A549 treated with CORT108297 at 1 μM for 4 hours (cell line): ENCODE measurements around the gene FAM200A. TPM values are rescaled to one million over a fixed set of nuclear protein-coding genes. Genes with fewer than 3 reads are reported as not detected.

Experiments
- total RNA-seq: library from RNA; stranded (reverse); fragments of 200-300 nt; extraction: Qiagen RNA extraction; gene quantifications from 5 replicates; pipeline ENCODE4 v1.2.3, GENCODE V29; 2022

Gene FAM200A
- total RNA-seq, result 5.8 to 6.6 TPM (median 6.3 TPM) in 5 replicates

GRCh38 chr7:99551767-99552463 lies at the start of gene FAM200A:
Gene FAM200A, minus strand, starts transcription at chr7:99552114. Its CDS starts 3,707 bp downstream, at chr7:99548407.

GRCh38 chr7:99597762-99598501 lies 46.0 kb upstream of the FAM200A start, which contains the start of gene TMEM225B:
Gene TMEM225B, plus strand, starts transcription at chr7:99598267. Its CDS starts 6,122 bp downstream, at chr7:99604389.

GRCh38 chr7:99558306-99559174 lies 6.6 kb upstream of the FAM200A start, which contains the start of gene ZNF655:
Gene ZNF655, plus strand, starts transcription at chr7:99558642. Its CDS starts 1,918 bp downstream, at chr7:99560560.

GRCh38 chr7:99504603-99505323 lies 47.2 kb downstream of the FAM200A start, which contains the start of gene ZKSCAN5:
Gene ZKSCAN5, plus strand, starts transcription at chr7:99504662. Its CDS starts 1,383 bp downstream, at chr7:99506045.

GRCh38 chr7:99499721-99500636 lies 51.9 kb downstream of the FAM200A start, which contains the start of gene ZNF394:
Gene ZNF394, minus strand, starts transcription at chr7:99500281. Its CDS starts 188 bp downstream, at chr7:99500093.

Other genes starting within 250 kb of the FAM200A start
- gene ARPC1A, start 226.2 kb downstream of the FAM200A start, total RNA-seq, result 125 to 147 TPM (median 132 TPM) in 5 replicates
- 287 to 301 TPM (median 297 TPM) in 5 replicates for gene ARPC1B, start 177.4 kb downstream of the FAM200A start, total RNA-seq
- gene PDAP1, start 143.5 kb downstream of the FAM200A start, total RNA-seq, result 167 to 202 TPM (median 181 TPM) in 5 replicates
- gene BUD31, start 143.1 kb downstream of the FAM200A start, total RNA-seq, result 134 to 158 TPM (median 145 TPM) in 5 replicates
- 5.9 to 7.9 TPM (median 6.5 TPM) in 5 replicates for gene PTCD1, start 113.3 kb downstream of the FAM200A start, total RNA-seq
- gene CPSF4, start 113.2 kb downstream of the FAM200A start, total RNA-seq, result 30.1 to 48.5 TPM (median 44.6 TPM) in 5 replicates
- gene ATP5MF, start 85.9 kb downstream of the FAM200A start, total RNA-seq, result 872 to 1,418 TPM (median 915 TPM) in 5 replicates
- gene ZNF789, start 79.2 kb downstream of the FAM200A start, total RNA-seq, result 7.3 to 10.1 TPM (median 8.4 TPM) in 5 replicates
- 16.9 to 19.4 TPM (median 18.1 TPM) in 5 replicates for gene ZNF394, start 51.8 kb downstream of the FAM200A start, total RNA-seq
- gene ZKSCAN5, start 47.5 kb downstream of the FAM200A start, total RNA-seq, result 7.8 to 9.9 TPM (median 9.5 TPM) in 5 replicates
- gene ZNF655, start 6.5 kb upstream of the FAM200A start, total RNA-seq, result 56.3 to 60.1 TPM (median 57.7 TPM) in 5 replicates
- 0.78 to 1.5 TPM (median 1.3 TPM) in 5 replicates for gene TMEM225B, start 46.2 kb upstream of the FAM200A start, total RNA-seq
- gene ZSCAN25, start 64.8 kb upstream of the FAM200A start, total RNA-seq, result 7.8 to 9.4 TPM (median 8.7 TPM) in 5 replicates
- gene CYP3A5, start 127.9 kb upstream of the FAM200A start, total RNA-seq, result 1.3 to 2.5 TPM (median 1.9 TPM) in 5 replicates
- 0.06 TPM in 1 of 5 replicates, not detected in the others for gene CYP3A7, start 183.1 kb upstream of the FAM200A start, total RNA-seq
- 0.05 TPM in 1 of 5 replicates, not detected in the others for gene CYP3A4, start 232.1 kb upstream of the FAM200A start, total RNA-seq